Activated CD4-positive, alpha-beta T cell treated with anti-CD3 and anti-CD28 coated beads for 24 hours (primary cell): ENCODE results near the gene DACT3.

Experiments
- DNase-seq, 2 donors: peaks; one replicate each; pipeline ENCODE4 v3.0.0-alpha.2; 2020; ENCODE audit warnings: low read depth in 2 of 2

Gene DACT3

DNA sequence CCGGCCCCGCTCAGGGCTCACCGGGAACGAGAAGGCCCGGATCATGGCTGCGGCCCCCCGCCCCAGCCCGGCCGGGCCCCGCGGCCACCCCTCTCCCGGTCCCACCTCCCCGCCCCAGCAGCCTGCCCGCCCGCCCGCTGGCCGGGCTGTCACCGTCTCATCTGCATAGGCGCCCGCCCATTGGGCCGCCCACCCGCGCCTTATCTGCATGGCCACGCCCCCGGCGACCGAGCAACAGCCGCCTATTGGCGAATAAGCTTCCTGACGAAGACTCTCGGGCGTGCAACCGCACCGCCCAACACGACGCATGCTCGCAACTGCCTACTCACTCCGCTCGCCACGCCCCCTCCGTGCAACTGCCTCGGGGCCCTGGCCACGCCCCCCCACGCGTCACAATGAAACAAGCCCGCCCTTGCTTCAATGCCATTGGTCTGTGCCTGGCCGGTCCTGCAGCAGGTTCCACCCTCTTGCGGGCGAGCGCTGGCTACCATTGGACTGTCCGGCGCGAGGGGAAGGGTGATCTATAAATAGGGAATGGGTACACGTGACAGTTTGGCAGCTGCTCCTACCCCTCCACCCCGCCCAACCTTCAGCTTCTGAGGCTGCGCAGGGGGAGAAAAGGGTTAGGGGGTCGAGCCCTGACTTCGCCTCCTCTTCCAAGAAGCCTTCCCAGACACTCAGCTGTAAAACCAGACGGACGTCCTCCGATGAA is at the start of gene DACT3:
TSS of gene DACT3 (minus strand) at position 163 of the 712 bp plus-strand sequence. CDS start at position 45, 118 bp downstream.
- DNase-seq = peak; percentile 100

- no peak for DNase-seq
These were observed 49.7 kb upstream of the DACT3 start for GRCh38 chr19:46710687-46711086.

DNA sequence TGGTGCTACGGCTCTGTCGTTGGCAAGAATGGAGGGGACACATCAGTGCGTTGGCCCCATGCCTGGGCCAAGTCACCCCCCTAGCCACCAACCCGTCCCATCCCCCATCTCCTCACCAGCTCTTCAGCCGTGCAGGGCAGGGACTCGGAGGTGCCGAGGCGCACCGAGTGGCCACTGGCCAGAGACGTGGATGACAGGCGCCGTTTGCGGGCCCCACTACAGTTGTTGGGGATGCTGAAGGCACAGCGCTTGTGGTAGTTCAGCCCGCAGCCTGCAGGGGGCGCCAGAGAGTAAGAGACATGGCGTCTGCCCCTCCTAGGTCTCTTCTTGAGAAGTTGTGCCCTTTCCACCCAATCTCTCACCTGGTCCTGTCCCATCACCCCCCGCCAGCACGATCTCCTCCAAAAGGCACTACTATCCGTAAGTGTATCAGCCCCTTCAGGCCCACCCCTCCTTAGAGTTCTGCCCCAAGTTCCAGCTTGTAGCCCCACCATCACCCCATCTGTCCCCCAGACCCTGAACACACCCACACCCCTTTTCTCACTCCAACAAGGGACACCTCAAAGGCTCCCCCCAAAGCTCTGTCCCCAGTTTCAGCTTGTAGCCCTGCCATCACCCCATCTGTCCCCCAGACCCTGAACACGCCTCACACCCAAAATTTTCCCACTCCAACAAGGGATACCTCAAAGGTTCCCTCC is 43.5 kb upstream of the DACT3 start:
- DNase-seq = peak; percentile 89 to 91

- no peak for DNase-seq
These were observed 39.7 kb upstream of the DACT3 start for GRCh38 chr19:46700704-46701103.

- DNase-seq = no peak
These were observed 37.7 kb upstream of the DACT3 start for GRCh38 chr19:46698395-46699321.

- no peak for DNase-seq
These were observed 36.4 kb upstream of the DACT3 start for GRCh38 chr19:46697204-46697960.

GRCh38 chr19:46696866-46697203 is 35.9 kb upstream of the DACT3 start:
- DNase-seq = no peak

- DNase-seq = no peak
These were observed 35.1 kb upstream of the DACT3 start for GRCh38 chr19:46696052-46696451.

DNA sequence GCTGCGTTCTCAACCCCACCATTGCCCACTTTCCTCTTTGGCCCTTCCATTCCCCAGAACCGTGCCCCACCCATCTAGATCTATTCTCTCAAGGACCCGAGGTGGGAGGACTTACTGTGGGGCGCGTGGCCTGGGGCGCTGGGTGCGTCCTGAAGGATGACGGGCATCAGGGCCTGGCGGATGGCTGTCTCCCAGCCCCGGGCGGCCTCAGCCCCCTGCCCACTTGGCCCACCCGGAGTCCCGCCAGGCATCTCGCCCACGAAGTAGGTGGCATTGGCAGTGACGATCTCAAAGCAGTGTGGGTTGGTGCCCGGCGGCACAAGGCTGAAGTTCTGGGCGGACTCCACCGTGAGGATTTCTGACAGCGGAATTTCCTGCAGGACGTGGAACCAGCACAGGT is 32.8 kb upstream of the DACT3 start:
- no peak for DNase-seq

DNA sequence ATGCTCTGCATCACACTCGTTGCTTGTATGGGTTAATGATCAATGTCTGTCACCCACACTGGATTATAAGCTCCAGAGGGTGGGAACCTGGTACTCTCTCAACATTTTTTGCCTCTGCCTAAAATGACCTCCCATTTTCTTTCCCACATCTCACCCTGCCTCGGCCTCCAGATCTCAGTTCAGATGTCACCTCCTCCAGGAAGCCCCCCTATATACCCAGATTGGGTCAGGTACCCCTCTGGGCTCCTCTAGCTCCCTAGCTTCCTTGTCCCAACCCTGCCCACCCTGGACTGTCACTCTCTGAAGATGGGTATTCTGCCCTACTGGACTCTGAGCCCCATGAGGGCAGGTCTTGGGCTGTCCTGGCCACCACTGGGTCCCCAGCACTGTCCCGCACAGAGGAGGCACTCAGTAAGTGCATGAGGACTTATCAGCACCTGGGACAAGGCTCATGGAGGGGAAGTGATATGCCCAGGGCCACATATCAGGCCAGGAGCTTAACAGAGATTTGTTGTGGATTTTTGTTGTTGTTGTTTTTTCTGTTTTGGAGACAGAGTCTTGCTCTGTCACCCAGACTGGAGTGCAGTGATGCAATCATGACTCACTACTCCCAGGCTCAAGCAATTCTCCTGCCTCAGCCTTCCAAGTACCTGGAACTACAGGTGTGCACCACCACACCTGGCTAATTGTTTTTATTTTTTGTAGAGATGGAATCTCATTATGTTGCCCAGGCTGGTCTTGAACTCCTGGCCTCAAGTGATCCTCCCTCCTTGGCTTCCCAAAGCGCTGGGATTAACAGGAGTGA is 32.1 kb upstream of the DACT3 start:
- no peak for DNase-seq

DNA sequence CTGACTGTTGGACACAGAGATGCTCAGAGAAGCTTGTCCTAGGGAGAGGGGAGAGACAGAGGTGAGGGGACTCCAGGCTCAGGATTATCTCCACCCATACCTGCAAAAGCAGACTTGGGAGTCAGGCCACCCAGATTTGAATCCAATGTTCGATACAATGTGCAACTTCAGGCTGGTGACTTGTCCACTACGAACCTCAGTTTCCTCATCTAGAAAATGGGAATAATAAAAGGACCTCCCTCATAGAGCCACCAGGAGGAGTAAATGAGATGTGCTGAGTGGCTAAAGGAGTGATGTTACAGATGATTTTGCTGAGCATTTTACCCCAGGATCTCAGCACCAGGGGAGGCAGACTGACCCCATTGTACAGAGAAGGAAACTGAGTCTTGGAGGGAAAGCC is 31.0 kb upstream of the DACT3 start:
- no peak for DNase-seq

DNA sequence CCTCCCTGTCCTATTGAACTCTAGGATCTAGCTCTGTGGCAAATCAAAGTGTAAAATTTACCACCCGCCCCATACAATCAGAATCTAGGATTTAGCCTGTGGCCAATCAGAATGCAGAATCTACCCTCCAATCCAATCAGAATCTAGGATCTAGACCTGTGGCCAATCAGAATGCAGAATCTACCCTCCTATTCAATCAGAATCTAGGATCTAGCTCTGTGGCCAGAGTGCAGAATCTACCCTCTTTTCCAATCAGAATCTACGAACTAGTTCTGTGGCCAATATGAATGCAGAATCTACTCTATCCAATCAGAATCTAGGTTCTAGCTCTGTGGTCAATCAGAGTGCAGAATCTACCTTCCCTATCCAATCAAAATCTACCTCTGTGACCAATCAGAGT is 30.1 kb upstream of the DACT3 start:
- no peak for DNase-seq

DNA sequence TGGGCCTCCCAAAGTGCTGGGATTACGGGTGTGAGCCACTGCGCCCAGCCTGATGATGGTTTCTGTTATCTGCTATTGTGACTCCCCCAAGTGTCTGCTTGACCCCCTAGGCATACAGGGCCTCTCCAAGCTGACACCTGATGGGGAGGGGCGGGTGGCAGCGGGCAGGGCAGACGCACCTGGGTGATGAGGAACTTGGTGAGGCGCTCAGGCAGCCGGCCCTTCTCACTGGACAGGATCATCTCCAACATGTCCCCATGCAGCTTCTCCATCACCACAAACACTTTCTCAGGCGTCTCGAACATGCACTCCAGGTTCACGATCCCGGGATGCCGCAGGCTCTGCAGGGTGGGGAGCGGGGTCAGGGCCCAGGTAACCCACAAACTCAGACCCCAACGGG is 28.4 kb upstream of the DACT3 start:
- DNase-seq = no peak

GRCh38 chr19:46687438-46688145 is 26.6 kb upstream of the DACT3 start:
- no peak for DNase-seq

- DNase-seq = no peak
These were observed 24.2 kb upstream of the DACT3 start for GRCh38 chr19:46685189-46685588.

- peak; percentile 37 to 44 for DNase-seq
These were observed 17.2 kb upstream of the DACT3 start for GRCh38 chr19:46678110-46678732.

GRCh38 chr19:46674416-46675178 is 13.6 kb upstream of the DACT3 start:
- no peak for DNase-seq

DNA sequence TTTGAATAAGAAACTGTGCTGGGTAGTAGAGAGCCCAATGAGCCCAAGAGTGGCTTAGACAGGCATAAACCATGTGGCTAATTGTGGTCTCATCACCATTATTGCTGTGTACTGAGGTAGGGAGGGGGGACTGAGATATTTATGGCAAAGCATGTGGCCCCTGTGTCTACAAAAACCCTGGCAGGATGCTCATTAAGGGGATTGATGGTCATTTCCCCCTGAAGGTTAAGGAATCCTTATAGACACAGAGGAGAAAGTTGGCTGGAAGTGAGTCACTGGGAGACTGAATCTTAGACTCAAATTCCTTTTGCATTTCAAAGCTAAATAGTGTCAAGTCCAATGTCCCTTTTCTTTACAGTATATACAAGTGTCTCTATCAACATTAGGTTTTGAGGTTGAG is 9.8 kb upstream of the DACT3 start:
- no peak for DNase-seq

DNA sequence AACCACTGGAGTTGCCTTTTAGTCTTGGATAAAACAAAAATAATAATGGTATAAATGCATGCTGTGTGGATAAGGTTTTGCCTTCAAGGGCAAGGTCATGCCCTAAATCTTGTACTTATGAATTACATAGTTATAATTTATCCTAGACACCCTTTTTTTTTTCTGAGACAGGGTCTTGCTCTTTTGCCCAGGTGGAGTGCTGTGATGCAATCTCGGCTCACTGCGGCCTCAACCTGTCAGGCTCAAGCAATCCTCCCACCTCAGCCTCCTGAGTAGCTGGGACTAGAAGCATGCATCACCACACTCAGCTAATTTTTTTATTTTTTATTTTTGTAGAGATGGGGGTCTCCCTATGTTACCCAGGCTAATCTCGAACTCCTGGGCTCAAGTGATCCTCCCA is 7.7 kb upstream of the DACT3 start:
- no peak for DNase-seq
